Measurements from ENCODE around the gene SERPINA12.
"Not testable (repeated sequence)": the region's sequence is repeated elsewhere in the genome, so short reads cannot be mapped to it uniquely, and the experiment has no call there.

The SERPINA12 gene

DNA sequence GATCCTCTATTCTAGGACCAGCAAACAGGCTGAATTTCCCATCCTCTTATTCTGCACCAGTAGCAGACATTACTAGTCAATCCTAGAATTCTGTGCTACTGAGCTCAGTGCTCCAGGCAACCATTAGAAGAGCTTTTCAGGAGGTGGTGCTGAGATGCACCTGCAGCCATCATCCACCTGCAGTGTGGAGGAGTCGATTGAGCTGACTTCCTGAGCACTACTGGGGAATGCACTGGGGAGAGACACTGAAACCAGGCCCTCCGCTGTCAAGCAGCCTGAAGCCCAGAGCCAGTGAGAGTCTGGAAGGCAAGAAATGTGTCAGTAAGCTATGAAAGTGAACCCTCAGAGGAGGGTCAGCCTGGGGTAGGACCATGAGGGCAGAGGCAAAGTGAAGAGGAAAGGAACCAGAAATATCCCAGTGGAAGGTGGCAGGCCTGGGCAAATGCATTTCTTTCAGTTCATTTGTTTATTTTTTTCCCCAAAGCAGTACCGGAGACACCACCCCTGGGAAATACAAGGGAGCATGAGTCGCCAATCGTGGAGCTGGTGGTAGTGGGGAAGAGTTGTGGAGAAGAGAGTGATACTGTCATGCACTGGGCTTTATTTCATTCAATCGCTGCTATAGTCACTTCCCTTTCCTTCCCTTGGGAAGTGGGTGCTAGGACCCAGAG, 28.9 kb upstream of the SERPINA12 start:
- DNase-seq (ENCODE audit: low read depth in 1 of 2, low spot score in 1 of 2): no peak

DNA sequence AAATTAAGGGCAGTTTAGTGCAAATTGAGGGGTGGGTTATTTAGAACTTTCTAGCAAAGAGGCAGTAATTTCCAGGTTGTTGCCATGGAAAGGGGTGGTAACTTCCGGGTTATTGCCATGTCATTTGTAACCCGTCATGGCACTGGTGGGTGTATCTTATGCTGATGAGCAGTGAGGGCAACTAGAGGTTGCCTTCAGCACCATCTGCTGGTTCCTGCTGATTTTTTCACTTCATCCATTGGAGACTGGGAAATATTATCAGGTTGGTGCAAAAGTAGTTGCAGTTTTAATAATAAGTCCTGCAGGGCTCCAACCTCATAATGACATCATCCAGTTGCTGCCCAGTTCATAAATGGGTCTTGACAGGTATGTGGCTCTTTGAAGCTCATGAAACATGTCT, 27.6 kb upstream of the SERPINA12 start:
- DNase-seq (ENCODE audit: low read depth in 1 of 2, low spot score in 1 of 2): no peak

DNA sequence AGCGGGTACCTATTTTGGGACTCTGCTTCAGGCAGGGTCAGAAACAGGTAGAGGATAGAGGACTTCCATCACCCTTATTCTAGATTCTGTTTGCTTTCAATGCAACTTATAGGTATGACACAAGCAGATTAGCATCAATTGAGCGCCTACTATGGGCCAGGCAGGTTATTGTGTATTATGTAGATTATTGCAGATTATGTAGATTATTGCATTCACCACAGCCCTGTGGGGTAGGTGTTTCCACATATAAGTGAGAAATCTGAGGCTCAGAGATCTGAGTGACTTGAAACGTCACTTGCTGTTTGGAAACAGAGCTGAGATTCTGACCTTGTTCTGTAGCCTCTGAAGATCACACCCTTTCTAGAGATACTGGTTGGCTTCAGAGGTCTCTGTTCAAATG, 26.2 kb upstream of the SERPINA12 start:
- DNase-seq (ENCODE audit: low read depth in 1 of 2, low spot score in 1 of 2): no peak

DNA sequence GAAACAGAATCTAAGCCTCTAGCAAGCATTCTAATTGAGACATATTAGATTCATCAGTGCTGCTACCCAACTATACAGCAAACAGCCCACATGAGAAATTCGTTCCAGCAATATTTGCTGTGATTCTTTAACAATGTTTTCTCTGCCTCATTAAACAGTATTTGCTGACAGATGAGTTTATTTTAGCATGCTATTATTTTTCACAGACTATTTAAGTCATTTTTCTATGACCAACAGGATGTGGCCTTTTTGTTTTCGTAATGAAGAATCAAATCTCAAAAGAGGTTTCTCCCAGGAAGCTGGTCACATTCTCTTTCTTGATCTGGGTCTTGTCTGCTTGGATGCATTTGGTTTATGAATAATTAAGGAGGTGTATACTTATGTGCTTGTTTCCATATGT, 23.2 kb upstream of the SERPINA12 start:
- no peak for DNase-seq (ENCODE audit: low read depth in 1 of 2, low spot score in 1 of 2)

DNA sequence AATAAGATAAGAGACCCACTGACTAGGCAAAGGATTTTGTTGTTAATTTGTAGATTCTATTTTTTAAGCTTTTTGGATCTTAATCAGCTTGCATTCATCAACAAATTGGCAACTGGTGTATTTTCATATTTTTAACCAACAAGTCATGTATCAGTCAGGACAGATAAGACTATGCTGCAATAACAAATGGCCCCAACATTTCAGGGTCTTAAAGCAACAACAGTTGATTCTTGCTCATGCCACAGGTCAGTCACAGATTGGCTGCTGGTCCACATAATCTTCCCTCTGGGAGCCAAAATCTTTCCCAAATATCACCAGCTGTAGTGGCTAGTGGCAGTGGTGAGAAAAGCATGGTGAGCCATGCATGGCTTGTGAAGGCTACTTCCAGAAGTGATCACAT, 21.9 kb upstream of the SERPINA12 start:
- no peak for DNase-seq (ENCODE audit: low read depth in 1 of 2, low spot score in 1 of 2)

DNA sequence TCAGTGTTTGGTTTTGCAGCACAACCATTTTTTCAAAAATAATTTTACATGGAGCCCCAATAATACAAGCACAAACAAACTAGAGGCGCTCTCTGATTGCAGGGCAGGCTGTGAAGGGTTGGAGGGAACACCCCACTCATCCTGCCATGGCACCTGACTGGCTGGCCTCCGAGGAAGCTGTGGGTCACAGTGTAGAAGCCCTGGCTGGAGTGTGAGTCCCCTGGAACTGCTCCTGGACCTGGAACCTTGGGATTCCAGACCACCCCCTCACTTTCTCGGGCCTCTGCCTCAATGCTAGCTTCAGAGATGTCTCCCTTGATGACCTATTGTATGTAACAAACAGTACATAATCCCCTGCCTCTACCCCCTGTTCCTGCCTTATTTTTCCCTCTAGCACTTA, 14.8 kb upstream of the SERPINA12 start:
- DNase-seq (ENCODE audit: low read depth in 1 of 2, low spot score in 1 of 2): no peak

DNA sequence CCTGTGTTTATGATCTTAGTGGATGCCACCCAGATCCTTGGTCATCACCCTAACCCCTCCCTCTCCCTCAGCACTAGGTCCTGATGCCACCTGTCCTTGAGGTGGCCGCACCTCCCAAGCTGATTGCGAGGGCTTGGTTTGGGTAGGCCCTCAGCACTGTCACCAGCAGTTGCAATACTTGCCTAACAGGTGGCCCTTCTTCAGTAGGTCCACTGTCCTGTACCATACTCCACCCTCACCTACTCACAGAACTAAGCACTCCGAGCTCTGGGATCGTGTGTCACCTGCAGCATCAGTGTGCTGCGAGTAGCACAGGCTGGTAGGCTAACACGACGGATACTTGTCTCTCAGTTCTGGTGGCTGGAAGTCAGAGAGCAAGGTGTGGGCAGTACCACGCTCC, 14.0 kb upstream of the SERPINA12 start:
- DNase-seq (ENCODE audit: low read depth in 1 of 2, low spot score in 1 of 2): no peak

DNA sequence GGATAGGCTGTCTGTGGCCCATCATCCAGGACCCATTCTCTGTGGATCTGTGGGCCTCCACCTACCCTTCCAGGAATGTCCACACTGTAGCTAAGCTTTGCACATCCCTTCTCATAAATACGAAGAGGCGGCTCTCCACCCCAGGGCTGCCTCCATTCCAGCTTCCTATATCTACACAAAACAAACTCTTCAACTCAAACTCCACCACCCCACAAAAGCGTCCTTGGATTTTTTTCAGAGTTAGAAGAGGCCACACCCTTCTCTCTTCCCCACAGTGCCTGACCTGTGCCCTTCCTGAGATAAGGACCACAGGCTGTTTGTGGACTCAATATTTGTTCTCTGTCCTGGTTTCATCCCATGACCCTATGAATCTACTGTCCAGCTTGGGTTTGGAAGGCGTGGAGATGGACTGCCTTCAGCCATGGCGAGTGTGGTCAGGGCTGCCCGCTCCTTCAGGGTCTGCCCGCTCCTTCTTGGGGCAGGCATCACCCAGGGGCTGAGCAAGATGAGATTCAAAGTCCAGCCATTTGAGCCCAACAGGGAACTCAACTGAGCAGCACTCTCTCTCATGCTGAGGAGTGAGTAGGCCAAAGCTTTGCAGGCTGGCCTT, 13.0 kb upstream of the SERPINA12 start:
- DNase-seq (ENCODE audit: low read depth in 1 of 2, low spot score in 1 of 2): no peak

DNA sequence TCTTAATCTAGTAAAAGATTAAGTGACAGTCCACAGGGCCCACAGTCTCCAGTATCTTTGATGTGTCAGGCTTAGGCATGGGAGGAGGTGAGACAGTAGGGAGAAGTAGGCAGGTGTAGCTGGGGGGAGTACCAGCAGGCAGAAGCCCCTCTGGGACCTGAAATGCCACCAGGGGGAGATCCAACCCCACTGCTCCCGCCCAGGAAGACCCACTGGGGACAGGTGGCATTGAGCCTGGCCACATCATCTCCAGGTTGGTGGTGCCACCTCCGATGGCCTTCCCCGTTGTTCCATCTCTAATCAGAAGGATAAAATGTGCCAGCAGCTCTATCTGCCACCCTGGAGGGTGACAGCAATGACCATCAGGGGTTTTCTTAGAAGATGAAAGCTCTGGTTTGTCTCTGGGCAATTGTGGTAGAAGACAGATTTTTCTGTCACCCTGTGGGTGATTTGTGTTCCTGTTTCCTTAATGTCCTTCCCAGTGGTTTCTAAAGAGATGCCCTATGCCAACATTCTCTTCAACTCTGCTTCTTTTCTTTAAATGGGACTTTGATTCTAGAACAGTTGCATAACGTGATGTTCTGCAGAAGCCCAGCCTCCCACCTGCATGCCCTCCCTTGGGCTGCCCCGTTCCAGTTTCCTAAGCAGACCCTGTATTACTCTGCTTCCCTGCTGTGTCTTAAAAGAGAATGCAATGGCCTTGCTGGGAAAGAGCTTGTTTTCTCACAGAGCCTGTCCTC, 12.3 kb upstream of the SERPINA12 start:
- DNase-seq (ENCODE audit: low read depth in 1 of 2, low spot score in 1 of 2): no peak

DNA sequence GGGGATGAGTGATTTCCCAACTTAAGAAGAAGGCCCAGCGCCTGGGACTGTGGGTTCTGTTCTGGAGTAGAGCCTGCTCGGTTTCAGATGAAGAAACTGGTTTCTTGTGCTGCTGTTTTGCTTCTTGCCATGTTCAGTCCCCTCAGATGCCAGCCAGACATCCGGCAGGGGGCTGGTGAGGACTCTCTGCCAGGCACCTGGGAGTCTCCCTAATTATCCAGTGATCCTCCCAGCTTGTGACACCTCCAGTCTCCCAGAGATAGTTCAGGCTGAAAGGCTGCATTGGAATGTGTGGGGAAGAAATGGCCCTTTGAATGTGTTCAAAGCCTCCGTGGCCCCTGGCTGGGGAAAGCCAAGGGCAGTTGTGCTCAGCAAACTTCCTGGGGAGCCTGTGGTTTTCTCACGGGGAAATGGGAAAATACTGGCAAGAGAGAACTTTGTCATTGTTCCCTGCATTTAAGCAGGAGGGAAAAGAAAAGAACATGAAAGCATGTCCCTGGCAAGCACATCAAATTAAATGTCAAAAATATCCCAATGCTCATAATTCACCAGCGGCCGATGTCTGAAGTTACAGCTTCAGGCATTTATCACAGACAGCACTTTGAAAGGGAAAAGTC, 8.5 kb upstream of the SERPINA12 start:
- DNase-seq (ENCODE audit: low read depth in 1 of 2, low spot score in 1 of 2): no peak

DNA sequence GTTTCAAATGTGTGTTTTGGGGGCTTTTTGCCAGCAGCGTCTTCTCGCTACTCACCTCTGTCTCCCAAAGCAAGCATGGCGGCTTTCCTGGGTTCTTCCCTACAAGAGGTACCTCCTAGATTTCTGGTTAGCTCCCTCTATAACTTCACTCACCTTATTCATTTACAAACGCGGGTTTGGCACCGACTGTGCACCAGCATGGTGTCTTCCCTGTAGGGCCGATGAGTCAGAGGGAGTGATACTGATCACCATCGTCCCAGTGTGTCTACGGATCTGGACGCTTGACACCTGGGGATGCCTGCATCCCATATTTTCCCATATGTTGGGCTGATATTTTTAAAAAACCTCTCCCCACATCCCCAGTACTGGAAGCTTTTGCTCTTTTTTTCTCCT, 8.0 kb upstream of the SERPINA12 start:
- DNase-seq (ENCODE audit: low read depth in 1 of 2, low spot score in 1 of 2): no peak

DNA sequence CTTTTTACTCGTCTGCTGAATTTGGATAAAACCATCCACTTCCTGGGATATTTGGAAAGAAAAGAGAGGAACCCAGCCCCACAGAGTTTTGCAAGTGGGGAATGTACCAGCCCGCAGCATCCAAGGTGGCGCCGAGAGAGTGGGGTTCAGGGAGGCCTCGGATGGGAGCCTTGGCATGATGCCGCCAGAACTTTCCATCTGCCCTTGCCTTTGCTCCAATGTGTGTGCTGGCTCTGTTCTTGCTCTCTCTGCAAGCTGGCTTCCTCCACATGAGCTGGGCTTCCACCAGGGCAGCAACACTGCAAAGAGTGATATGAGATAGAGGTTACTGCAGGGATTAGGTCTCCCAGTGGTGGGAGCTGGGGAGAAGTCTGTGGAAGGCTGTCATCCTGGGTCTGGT, 6.6 kb upstream of the SERPINA12 start:
- no peak for DNase-seq (ENCODE audit: low read depth in 1 of 2, low spot score in 1 of 2)

DNA sequence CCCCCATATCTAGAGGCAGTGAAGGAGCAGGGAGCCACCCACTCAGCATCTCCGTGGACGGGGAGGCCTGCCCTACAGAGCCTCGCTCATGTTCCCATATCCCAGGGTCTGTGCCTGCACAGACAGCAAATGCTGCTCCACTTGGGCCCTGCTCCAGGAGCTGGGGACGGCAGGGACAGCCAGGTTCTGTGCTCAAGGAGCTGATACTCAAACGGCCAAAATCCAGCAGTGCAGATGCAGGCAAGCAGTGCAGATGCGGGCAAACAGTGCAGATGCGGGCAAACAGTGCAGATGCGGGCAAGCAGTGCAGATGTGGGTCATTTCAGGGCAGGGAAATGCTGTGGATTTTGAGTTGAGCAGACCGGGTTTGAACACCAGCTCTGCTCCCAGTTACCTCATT, 6.2 kb upstream of the SERPINA12 start:
- no peak for DNase-seq (ENCODE audit: low read depth in 1 of 2, low spot score in 1 of 2)

DNA sequence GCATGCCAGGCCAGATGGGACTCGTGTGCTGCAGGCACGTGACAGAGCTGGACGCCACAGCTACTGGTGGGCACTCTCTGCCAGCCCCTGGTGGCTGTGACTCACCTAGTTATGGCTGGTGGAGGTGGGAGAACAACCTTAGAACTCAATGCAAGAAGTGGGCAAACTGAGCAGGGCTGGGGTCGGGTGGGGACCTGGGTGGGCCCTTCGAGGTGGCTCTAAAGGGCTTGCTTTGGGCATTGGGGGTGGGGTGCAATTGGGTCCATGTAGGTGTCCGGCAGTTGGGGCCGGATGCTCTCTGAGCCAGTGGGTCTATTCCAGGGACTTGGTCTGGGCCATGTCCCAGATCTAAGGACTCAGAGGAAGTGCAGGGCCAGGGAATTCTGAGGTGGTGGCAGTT, 5.1 kb upstream of the SERPINA12 start:
- DNase-seq (ENCODE audit: low read depth in 1 of 2, low spot score in 1 of 2): no peak

DNA sequence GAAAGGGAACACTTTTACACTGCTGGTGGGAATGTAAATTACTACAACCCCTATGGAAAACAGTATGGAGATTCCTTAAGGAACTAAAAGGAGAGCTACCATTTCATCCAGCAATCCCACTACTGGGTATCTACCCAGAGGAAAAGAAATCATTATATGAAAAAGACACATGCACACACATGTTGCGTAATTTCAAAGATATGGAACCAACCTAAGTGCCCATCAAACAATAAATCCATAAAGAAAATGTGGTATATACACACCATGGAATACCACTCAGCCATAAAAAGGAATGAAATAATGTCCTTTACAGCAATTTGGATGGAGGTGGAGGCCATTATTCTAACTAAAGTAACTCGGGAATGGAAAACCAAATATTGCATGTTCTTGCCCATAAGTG, 1.2 kb upstream of the SERPINA12 start:
- not testable (repeated sequence) for DNase-seq (ENCODE audit: low read depth in 1 of 2, low spot score in 1 of 2)

DNA sequence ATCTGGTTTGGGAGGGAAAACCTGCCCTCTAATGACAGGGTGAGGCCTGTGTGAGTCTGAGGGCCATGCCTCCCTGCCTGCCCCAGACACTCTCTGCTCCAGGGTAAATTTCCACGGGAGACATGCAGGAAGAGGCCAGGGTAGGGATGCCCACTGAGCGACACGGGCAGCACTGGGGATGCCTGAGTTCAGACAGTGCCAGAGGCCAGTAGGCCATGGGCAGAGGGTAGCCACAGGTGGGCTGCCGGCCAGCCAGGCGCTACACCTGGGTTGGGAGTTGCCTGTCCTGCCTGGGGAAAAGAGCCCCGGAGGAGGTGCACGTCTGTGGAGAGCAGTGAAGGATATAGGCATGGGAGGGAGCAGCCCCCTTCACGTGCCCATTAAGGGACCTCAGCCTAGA, 3.6 kb downstream of the SERPINA12 start:
- DNase-seq (ENCODE audit: low read depth in 1 of 2, low spot score in 1 of 2): no peak

DNA sequence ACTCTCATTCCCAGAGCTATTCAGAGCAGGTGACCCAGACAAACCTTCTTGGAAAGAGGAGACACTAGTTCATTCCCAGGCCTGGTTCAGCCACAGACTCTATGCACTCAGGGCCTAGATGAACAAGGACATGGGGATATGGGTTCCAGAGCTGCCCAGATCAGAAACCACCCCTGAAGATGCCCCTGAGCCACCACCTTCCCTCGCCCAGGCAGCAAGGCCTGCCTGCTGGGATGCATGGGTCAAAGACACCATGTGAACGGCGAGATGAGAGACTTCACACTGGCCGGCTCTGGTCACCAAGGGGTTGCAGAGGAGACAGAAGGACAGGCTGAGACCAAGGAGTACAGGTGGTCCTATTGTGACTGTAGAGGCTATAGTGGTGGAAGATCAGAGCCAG, 4.1 kb downstream of the SERPINA12 start:
- no peak for DNase-seq (ENCODE audit: low read depth in 1 of 2, low spot score in 1 of 2)

DNA sequence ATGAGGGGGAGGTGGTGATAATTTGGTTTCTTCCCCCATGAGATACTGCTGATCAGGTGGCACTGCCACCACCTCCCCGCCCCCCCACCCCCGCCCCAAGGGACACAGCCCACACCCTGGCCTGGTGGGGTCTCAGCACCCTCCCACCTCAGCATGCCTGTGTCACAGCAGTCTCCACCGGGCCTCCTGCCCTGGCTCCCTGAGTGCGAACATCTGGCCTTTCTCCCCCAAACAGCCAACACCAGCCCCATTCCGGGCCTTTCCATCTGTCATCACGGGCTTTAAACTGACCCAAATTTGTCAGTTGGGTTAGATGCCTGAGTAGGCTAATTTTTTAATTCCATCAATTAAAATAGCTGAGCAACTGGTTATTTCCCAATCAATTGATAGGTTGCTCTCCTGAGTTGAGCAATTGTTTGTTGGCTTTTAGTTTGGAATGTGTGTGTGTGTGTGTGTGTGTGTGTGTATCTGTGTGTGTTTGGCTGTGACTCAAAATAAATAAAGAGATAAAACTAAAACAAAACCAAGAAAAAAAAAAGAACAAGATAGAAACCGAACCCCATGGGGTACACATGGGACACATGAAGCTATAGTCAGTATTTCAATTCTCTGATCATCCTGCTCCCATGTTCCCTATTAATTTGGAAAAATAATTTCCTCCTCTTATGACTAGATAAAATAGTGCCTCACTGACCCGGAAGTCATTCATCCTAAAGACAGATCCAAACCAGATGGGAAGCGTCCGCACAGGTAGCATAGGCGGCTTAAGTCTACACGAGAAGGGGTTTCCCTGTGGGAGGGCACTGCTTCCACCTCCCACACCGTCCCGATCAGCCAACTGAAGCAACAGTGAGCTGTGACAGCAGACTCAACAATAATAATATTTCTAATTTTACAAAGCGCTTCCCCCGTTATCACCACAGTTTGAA, 7.4 kb downstream of the SERPINA12 start:
- no peak for DNase-seq (ENCODE audit: low read depth in 1 of 2, low spot score in 1 of 2)

DNA sequence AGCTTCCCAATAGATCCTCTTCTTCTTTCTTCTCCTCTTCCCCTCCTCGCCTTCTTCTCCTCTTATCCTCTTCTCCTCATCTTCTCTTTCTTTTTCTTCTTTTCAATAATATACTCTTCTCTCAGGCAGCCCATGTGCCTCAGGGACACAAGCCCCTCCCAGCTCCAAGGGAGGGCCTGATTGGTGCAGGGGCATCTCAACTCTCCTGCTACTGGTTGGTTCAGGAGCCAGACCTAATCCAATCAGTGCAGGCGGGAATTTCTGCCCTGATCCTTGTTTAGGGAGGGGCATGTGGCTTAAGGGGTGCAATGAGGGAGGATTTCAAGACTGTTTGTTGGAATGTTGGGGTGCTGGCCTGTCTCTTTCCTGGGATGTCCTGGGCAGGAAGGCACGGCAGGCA, 9.0 kb downstream of the SERPINA12 start:
- no peak for DNase-seq (ENCODE audit: low read depth in 1 of 2, low spot score in 1 of 2)

DNA sequence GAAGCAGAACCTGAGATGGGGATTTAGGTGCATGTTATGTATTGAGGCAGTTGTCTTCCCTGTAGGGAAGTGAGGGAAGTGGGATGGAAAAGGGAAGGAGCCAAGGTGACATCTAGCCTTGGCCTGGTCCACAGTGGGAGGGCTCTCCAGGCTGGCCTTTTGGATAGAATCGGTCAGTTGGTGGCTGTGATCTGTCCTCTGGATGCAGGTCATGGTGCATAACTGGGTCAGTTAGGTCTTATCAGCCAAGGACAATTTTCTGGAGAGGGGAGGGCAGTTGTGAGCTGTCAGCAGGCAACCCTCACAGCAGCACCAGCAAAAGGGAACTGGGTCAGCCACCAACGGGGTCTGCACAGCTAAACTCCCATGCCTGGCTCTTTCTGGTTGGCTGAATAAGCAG, 9.6 kb downstream of the SERPINA12 start:
- no peak for DNase-seq (ENCODE audit: low read depth in 1 of 2, low spot score in 1 of 2)

DNA sequence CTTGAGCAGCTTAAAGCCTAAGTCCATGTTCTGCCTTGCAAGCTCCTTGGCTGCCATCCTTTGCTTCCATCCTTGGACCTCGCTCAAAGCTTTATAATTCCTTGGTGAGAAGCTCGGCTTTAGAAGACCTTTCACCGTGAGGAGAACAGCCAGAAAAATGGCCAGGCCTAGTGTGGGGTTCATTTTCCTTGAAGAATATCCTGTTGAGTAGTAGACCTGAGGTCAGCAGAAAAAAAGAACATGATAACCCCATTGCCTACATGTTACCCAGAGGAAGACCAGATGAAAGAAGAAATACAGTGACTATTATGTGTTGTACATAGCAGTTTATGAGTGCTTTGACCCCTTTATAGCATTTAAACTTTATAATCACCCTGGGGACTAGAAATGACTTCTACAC, 11.1 kb downstream of the SERPINA12 start:
- DNase-seq (ENCODE audit: low read depth in 1 of 2, low spot score in 1 of 2): no peak

Data from activated CD4-positive, alpha-beta T cell treated with anti-CD3 and anti-CD28 coated beads, Interleukin-2, amount 50 U/mL, for 24 hours (primary cell).